Activated T-helper 17 cell treated with anti-CD3 and anti-CD28 coated beads, Interleukin-2, amount 50 U/mL, for 72 hours (primary cell): ENCODE results near the gene GRID2. TPM values are rescaled to one million over a fixed set of nuclear protein-coding genes. Genes with fewer than 3 reads are reported as not detected.

Source experiments
- ATAC-seq: fragments of 150-1000 bp; cut with Tn5 transposase; replicated peaks from 2 replicates; pipeline ENCODE4 v1.10.0; 2021; ENCODE audit warnings: mild to moderate bottlenecking, moderate library complexity
- H3K27ac Mint-ChIP-seq: one replicate; pipeline ENCODE4 v1.8.0; 2022; ENCODE audit warnings: mixed read lengths
- H3K27me3 Mint-ChIP-seq: one replicate; pipeline ENCODE4 v1.8.0; 2022; ENCODE audit warnings: mixed read lengths
- H3K36me3 Mint-ChIP-seq: one replicate; pipeline ENCODE4 v1.8.0; 2022; ENCODE audit warnings: low read depth, mild to moderate bottlenecking, mixed read lengths
- H3K4me1 Mint-ChIP-seq: one replicate; pipeline ENCODE4 v1.8.0; 2022; ENCODE audit warnings: mixed read lengths
- H3K4me3 Mint-ChIP-seq: one replicate; pipeline ENCODE4 v1.8.0; 2022; ENCODE audit warnings: mild to moderate bottlenecking, mixed read lengths
- H3K9me3 Mint-ChIP-seq: one replicate; pipeline ENCODE4 v1.8.0; 2022; ENCODE audit warnings: mixed read lengths
- total RNA-seq, 2 donors: library from RNA; stranded (reverse); gene quantifications; one replicate each; pipeline ENCODE4 v1.2.3, GENCODE V29; 2022

Gene GRID2
- total RNA-seq, 2 donors from 2014 or later: not detected

DNA sequence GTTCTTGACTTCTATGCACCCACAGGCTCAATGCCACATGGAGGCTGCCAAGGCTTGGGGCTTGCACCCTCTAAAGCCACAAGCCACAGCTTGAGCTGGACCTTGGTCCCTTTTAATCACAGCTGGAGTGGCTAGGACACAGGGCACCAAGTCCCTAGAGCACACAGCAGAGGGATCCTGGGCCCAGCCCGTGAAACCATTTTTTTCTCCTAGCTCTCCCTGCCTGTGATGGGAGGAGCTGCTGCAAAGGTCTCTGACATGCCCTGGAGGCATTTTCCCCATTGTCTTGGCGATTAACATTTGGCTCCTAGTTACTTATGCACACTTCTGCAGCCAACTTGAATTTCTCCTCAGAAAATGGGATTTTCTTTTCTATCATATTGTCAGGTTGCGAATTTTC, 410.9 kb downstream of the GRID2 start:
- ATAC-seq: no peak

DNA sequence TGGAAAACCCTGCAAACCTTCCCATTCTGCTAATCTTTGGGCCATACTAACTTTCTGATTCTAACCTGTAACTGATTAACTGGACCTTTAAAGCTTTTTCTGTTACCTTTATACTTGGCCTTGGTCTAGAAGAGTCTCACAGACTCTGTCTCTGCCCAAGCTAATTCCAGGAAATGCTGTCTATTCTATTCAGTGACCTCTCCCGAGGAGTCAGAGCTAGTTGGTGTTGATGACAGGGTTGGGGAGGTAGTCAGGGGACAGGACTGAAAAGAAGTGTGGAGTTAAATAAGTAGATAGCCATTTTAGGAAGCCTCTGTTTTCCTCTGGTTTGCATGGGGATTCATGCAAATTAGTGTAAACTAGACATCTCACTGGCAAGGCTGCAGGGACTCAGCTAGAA, 429.5 kb downstream of the GRID2 start:
- ATAC-seq: no peak
- Mint-ChIP-seq H3K27ac (no peak overlapping the region), H3K4me1 (no peaks in the 10 kb centered on the region), H3K27me3 (no peaks in the 10 kb centered on the region), H3K36me3 (no peaks in the 10 kb centered on the region), H3K4me3 (no peak overlapping the region), H3K9me3 (peaks cover 8% of the 10 kb centered on the region)

More for the DNA sequence above, 410.9 kb downstream of the GRID2 start:
- Mint-ChIP-seq H3K9me3 (peaks cover 7% of the 10 kb centered on the region), H3K36me3 (no peaks in the 10 kb centered on the region), H3K4me3 (no peak overlapping the region), H3K27me3 (no peaks in the 10 kb centered on the region), H3K27ac (no peak overlapping the region), H3K4me1 (no peaks in the 10 kb centered on the region)

DNA sequence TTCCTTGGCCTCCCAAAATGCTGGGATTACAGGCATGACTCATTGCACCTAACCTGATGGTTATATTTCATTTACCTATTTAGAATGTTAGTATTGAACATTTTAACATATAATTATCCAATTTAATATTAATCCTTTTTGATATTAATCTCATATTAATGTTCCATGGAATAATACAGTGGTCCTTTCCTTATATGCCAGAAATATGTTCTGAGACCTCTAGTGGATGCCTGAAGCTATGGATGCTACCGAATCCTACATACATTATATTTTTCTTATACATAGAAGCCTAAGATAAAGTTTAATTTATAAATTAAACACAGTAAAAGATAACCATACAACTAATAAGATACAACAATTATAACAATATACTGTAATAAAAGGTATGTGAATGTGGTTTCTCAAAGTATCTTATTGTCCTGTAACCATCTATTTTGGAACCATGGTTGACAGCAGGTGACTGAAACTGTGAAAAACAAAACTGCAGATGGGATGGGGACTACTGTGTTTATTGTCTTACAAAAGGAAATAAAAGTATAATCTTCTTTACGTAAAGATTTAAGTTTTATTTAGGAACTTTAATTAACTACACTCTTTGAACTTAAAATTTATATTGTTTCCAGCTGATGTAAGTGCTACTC, 431.4 kb downstream of the GRID2 start:
- peaks cover 8% of the 10 kb centered on the region for H3K9me3 Mint-ChIP-seq
- no peaks in the 10 kb centered on the region for H3K36me3 Mint-ChIP-seq
- H3K4me1 Mint-ChIP-seq: no peaks in the 10 kb centered on the region
- H3K27me3 Mint-ChIP-seq: no peaks in the 10 kb centered on the region
- no peak overlapping the region for H3K4me3 Mint-ChIP-seq
- H3K27ac Mint-ChIP-seq: no peak overlapping the region
- no peak for ATAC-seq

DNA sequence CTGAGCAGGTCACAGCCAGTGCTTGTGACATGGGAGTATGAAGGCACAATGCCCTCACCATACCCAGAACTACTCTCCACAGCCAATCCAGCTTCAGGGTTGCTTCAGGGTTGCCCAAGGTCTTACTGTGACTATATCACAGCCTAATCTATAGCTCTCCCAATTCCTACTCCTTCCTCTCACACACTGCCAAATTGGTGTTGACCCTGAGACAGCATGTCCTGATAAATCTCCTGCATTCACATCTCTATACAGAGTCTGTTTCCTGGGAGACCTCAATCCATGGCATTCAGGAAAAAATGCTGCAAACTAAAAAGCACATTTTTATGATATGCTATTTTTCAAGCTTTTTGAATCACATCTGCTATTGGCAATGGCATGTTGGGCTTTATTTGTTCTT, 456.7 kb downstream of the GRID2 start:
- ATAC-seq: no peak
- Mint-ChIP-seq H3K4me3 (no peak overlapping the region), H3K9me3 (peaks cover 9% of the 10 kb centered on the region), H3K27me3 (no peaks in the 10 kb centered on the region), H3K4me1 (no peaks in the 10 kb centered on the region), H3K27ac (no peak overlapping the region), H3K36me3 (no peaks in the 10 kb centered on the region)

DNA sequence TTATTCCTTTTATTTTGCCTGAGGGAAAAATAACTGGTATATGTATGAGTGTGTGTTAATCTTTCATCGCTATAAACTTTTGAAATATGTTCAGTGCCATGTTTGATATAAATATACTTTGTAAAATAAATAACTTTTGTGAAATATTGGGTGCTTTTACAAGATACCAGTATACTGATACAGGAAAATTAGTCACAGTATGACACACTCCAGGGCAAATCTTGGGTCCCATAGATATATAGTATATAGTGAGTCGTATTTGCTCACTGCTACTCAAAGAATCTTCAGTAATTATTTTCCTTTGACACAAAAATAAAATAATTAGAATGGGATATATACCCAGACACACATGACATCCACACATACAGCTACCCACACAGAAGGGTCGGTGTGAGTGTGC, 472.3 kb downstream of the GRID2 start:
- no peak for ATAC-seq
- no peak overlapping the region for H3K4me3 Mint-ChIP-seq
- H3K27me3 Mint-ChIP-seq: no peaks in the 10 kb centered on the region
- no peaks in the 10 kb centered on the region for H3K36me3 Mint-ChIP-seq
- no peaks in the 10 kb centered on the region for H3K4me1 Mint-ChIP-seq
- H3K9me3 Mint-ChIP-seq: peaks cover 10% of the 10 kb centered on the region
- no peak overlapping the region for H3K27ac Mint-ChIP-seq

DNA sequence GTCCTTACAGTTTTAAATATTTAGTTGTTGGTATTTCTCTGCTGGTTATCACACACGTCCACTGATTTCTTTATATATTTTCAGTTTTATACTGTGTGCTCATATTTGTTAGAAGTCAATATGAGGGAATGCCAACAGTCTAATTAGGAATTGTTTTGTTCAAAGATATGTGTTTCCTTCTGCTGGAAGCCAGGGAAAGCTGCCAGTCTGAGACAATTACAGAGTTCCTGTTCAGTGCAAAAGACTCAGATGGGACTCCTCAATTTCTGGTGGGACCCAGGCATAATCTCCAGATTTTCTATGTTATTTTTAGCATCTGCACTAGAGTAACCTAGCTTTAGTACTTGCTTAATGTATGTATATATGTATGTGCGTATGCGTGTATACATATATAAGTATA, 486.0 kb downstream of the GRID2 start:
- H3K36me3 Mint-ChIP-seq: no peaks in the 10 kb centered on the region
- peaks cover 11% of the 10 kb centered on the region for H3K9me3 Mint-ChIP-seq
- no peaks in the 10 kb centered on the region for H3K4me1 Mint-ChIP-seq
- no peak overlapping the region for H3K27ac Mint-ChIP-seq
- no peaks in the 10 kb centered on the region for H3K27me3 Mint-ChIP-seq
- H3K4me3 Mint-ChIP-seq: no peak overlapping the region
- ATAC-seq: no peak

DNA sequence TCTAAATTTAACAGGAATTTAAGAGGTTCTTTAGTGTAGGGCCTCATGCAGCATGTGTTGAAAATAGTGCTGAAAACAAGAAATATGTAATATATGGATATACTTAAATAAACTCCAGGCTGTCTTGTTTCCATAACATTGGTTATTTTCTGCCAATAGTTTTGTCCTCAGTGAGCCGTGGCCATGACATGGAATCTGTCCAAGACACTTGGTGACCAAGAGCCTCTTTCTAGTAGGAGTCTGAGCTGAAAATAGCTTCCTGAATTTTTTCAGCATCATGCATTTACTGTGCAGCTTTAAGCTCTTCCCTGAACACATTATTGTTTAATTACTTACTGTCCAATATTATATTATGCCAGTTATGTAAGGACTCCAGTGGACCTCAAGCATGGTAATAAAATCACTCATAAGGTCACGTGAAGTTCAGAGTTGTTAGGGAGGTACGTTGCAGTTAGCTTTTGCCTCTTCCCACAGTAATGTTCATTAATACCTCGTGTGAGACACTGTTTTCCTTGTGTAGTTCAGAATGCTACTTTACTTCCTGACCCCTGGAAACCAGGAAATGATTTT, 488.2 kb downstream of the GRID2 start:
- Mint-ChIP-seq H3K4me3 (no peak overlapping the region), H3K27ac (no peak overlapping the region), H3K4me1 (no peaks in the 10 kb centered on the region), H3K36me3 (no peaks in the 10 kb centered on the region), H3K27me3 (no peaks in the 10 kb centered on the region), H3K9me3 (peaks cover 14% of the 10 kb centered on the region)
- ATAC-seq: no peak

DNA sequence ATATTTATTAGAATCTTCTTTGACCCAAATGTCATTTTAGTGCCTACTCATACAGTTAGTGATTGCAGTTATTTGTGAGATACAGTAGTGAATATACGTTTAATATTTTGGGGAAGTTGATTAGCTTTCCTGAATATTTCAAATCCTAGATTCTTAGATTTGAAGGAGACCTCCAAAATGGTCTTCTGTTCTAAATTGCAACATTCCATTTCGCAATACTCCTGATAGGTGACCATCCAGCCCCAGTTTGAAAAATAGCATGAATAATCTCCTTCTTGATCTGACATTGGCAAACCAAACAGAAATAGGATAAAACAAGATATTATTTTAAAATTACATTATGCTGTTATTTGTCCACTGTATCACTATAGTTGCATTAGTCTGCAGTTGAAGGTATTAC, 505.6 kb downstream of the GRID2 start:
- ATAC-seq: no peak
- H3K27me3 Mint-ChIP-seq: no peaks in the 10 kb centered on the region
- no peak overlapping the region for H3K4me3 Mint-ChIP-seq
- no peaks in the 10 kb centered on the region for H3K36me3 Mint-ChIP-seq
- no peaks in the 10 kb centered on the region for H3K9me3 Mint-ChIP-seq
- no peak overlapping the region for H3K27ac Mint-ChIP-seq
- no peaks in the 10 kb centered on the region for H3K4me1 Mint-ChIP-seq

DNA sequence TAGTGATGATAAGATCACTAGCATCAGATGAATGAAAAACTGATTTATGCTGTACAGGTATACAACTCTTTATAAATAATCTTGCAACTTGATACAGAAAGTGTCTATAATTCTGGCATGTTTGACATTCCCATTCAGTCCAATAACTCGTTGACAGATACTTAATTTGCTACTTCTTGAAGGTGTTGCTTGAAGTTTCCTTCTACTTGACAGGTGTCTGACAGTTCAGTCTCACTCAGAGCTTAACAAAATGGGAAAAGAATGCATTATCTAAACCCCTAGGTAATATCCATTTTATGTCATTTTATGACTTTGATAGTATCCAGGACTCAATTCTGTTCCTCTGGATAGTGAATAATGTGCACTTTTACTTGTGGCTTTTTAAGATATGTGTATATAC, 508.9 kb downstream of the GRID2 start:
- Mint-ChIP-seq H3K27me3 (no peaks in the 10 kb centered on the region), H3K36me3 (no peaks in the 10 kb centered on the region), H3K27ac (no peak overlapping the region), H3K9me3 (no peaks in the 10 kb centered on the region), H3K4me3 (no peak overlapping the region), H3K4me1 (no peaks in the 10 kb centered on the region)
- no peak for ATAC-seq

DNA sequence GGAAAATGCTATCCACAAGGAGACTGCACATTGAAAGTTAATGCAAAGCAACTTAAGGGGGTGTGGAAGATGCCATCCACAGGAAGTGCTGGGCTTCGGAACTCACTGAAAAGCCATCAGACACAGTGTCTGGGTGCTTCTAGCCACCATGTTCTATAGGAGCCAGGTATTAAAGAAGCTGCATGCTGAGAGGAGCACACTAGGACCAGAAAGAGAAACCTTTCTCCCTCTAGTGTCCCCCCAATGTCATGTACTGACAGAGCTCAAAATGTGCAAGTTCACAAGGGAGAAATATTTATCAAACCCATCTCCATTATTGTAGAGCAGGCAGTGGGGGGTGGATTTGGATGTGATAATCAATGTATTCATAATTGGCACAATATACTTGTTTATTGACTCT, 510.9 kb downstream of the GRID2 start:
- Mint-ChIP-seq H3K4me1 (no peaks in the 10 kb centered on the region), H3K36me3 (no peaks in the 10 kb centered on the region), H3K9me3 (peaks cover 6% of the 10 kb centered on the region), H3K4me3 (no peak overlapping the region), H3K27me3 (no peaks in the 10 kb centered on the region), H3K27ac (no peak overlapping the region)
- no peak for ATAC-seq

DNA sequence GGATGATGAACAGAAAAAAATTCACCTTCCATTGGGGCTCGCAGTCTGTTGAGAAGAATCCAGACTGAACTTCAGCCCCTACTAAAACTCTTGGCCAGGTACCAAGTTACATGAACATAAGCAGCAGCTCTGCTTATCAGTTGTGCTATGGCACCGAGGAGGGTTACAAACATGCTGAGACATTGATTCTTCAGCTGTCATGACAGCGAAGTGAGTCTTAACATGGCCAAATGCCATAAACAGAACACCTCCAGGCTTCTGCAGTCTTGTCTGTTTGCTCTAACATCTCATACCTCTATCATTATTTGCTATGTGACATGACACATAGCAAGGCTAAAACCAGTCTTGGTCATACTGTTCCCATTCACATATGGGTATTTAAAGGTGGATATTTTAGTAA, 521.5 kb downstream of the GRID2 start:
- no peak overlapping the region for H3K4me3 Mint-ChIP-seq
- H3K36me3 Mint-ChIP-seq: no peaks in the 10 kb centered on the region
- ATAC-seq: no peak
- no peaks in the 10 kb centered on the region for H3K27me3 Mint-ChIP-seq
- H3K4me1 Mint-ChIP-seq: no peaks in the 10 kb centered on the region
- peaks cover 5% of the 10 kb centered on the region for H3K9me3 Mint-ChIP-seq
- H3K27ac Mint-ChIP-seq: no peak overlapping the region

DNA sequence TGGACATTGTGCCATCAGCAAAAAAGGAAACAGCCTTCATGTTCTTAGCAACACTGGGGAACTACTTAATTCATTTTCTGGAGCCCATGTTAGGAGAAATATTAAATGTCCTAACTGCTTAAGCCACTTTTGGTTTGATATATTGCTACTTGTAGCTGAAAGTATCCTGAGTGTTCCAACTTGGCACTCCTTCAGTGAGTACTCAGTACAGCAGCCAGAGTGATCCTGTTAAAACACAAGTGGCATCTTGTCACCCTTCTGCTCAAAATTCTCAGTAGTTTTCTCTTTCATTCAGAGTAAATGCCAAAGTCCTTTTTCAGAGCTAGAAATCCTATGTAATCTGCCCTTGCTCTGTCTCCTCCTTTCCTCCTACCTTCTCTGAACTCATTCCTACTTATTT, 522.0 kb downstream of the GRID2 start:
- ATAC-seq: no peak
- no peaks in the 10 kb centered on the region for H3K4me1 Mint-ChIP-seq
- H3K27me3 Mint-ChIP-seq: no peaks in the 10 kb centered on the region
- H3K27ac Mint-ChIP-seq: no peak overlapping the region
- H3K9me3 Mint-ChIP-seq: peaks cover 5% of the 10 kb centered on the region
- H3K4me3 Mint-ChIP-seq: no peak overlapping the region
- no peaks in the 10 kb centered on the region for H3K36me3 Mint-ChIP-seq

DNA sequence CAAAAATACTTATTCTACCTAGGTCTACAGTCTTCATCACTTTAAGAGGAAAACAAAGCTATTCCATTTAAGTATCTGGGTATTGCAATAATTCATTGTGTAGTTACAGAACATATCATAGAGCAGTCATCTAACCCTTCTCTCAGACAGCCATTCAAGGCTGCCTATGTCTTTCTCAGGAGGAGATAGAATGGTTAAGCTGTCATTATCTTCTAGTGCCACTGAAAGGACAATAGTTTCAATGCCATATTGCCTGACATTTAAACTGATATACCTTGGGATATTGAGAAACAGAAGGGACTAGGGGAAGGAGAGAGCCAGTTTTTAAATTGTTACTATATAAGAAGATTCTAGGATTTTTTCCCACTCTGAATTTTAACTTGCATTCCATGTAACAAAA, 527.0 kb downstream of the GRID2 start:
- no peak for ATAC-seq
- H3K36me3 Mint-ChIP-seq: no peaks in the 10 kb centered on the region
- no peaks in the 10 kb centered on the region for H3K4me1 Mint-ChIP-seq
- peaks cover 5% of the 10 kb centered on the region for H3K9me3 Mint-ChIP-seq
- no peak overlapping the region for H3K27ac Mint-ChIP-seq
- H3K27me3 Mint-ChIP-seq: no peaks in the 10 kb centered on the region
- no peak overlapping the region for H3K4me3 Mint-ChIP-seq

DNA sequence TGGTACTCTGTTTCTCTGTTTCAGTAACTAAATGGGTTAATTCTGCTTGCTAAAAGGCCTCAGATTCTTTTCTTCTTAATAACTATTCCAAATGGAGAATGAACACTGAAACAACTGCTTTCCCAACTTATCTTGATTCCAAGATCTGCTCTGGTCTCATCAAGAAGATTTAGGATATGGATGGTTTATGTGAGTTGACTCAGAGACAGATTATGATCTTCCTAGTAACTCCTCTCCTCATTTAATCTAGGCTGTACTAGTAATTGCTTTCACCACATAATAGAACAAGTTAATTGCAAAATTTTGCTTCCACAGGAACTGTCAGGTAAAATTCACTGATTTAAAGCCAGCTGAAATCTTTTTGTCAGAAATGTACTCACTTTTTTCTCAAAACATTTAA, 537.1 kb downstream of the GRID2 start:
- H3K4me3 Mint-ChIP-seq: no peak overlapping the region
- no peaks in the 10 kb centered on the region for H3K36me3 Mint-ChIP-seq
- no peak overlapping the region for H3K27ac Mint-ChIP-seq
- no peak for ATAC-seq
- no peaks in the 10 kb centered on the region for H3K27me3 Mint-ChIP-seq
- peaks cover 25% of the 10 kb centered on the region for H3K9me3 Mint-ChIP-seq
- no peaks in the 10 kb centered on the region for H3K4me1 Mint-ChIP-seq

DNA sequence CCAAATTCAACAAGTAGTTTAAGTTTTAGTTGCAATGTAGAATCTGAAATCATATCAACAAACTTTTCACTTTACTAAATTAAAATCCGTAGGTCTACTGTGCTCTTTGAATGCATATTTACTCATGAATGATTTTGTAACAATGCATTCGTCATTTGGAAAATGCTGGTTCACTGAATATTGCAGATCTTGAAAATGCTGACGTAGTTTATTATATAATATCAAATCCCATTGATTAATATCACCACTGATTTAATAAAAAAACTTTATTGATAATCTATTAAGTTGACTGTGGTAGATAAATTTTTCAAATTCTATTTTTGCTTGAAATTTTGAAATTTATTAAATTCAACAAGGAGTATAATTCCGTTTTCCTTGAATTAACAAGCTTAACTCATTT, 540.0 kb downstream of the GRID2 start:
- Mint-ChIP-seq H3K27ac (no peak overlapping the region), H3K36me3 (no peaks in the 10 kb centered on the region), H3K27me3 (no peaks in the 10 kb centered on the region), H3K4me1 (no peaks in the 10 kb centered on the region), H3K4me3 (no peak overlapping the region), H3K9me3 (peaks cover 36% of the 10 kb centered on the region)
- no peak for ATAC-seq

DNA sequence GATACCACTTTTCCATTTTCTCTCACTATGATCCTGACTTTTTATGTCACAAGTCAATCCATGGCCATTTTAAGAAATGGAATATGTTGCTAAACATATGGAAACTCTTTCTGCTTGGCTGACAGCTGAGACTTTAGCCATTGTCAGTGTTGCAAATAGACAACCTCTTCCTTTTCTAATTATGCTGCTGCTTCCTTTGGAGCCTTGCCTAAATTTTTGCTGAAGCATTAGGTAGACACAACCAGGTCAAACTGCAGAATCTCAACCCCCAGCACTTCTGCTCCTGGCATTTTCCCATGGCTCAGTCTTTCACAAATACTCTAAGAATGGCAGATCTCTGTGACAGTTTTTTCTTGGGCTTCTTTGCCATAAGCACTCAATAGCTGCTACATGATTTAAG, 543.3 kb downstream of the GRID2 start:
- no peak for ATAC-seq
- no peak overlapping the region for H3K4me3 Mint-ChIP-seq
- H3K27ac Mint-ChIP-seq: no peak overlapping the region
- H3K27me3 Mint-ChIP-seq: no peaks in the 10 kb centered on the region
- H3K9me3 Mint-ChIP-seq: peaks cover 26% of the 10 kb centered on the region
- no peaks in the 10 kb centered on the region for H3K4me1 Mint-ChIP-seq
- no peaks in the 10 kb centered on the region for H3K36me3 Mint-ChIP-seq
